GM21528 (cell line): Measurements from ENCODE around the gene OR4E2.
"Not testable (repeated sequence)": the region's sequence is repeated elsewhere in the genome, so short reads cannot be mapped to it uniquely, and the experiment has no call there.

ENCODE experiments used
- ATAC-seq: cut with Tn5 transposase; IDR thresholded peaks from one replicate; pipeline ENCODE4 v1.9.1; 2021; ENCODE audit warnings: mild to moderate bottlenecking, moderate library complexity; ENCODE audit not compliant: unreplicated experiment, low FRiP score

The OR4E2 gene

GRCh38 chr14:21694425-21694824 is 40.8 kb downstream of the OR4E2 start:
- no peak for ATAC-seq

GRCh38 chr14:21697662-21698061 is 44.0 kb downstream of the OR4E2 start:
- ATAC-seq: not testable (repeated sequence)

- ATAC-seq: not testable (repeated sequence)
Measured at GRCh38 chr14:21698538-21698937, 44.9 kb downstream of the OR4E2 start.

GRCh38 chr14:21699551-21699950 is 45.9 kb downstream of the OR4E2 start:
- ATAC-seq: no peak

- no peak for ATAC-seq
Measured at GRCh38 chr14:21702316-21702715, 48.7 kb downstream of the OR4E2 start.

- ATAC-seq: no peak
Measured at GRCh38 chr14:21703357-21704326, 50.0 kb downstream of the OR4E2 start.

- no peak for ATAC-seq
Measured at GRCh38 chr14:21704338-21704737, 50.7 kb downstream of the OR4E2 start.

- no peak for ATAC-seq
Measured at GRCh38 chr14:21711360-21711961, 57.8 kb downstream of the OR4E2 start.

- ATAC-seq: no peak
Measured at GRCh38 chr14:21712036-21712435, 58.4 kb downstream of the OR4E2 start.

- ATAC-seq: no peak
Measured at GRCh38 chr14:21714318-21714929, 60.8 kb downstream of the OR4E2 start.
